Muscle of leg (tissue), 11 donors: ENCODE measurements around the gene HAUS6. TPM values are rescaled to one million over a fixed set of nuclear protein-coding genes. Genes with fewer than 3 reads are reported as not detected.
"Not testable (repeated sequence)": the region's sequence is repeated elsewhere in the genome, so short reads cannot be mapped to it uniquely, and the experiment has no call there.

Experiments used
- DNase-seq: peaks from one replicate; pipeline ENCODE4 v3.0.0; 2013
- H3K27ac ChIP-seq: one replicate; pipeline ENCODE4 v1.5.1; 2013; ENCODE audit warnings: mild to moderate bottlenecking, low read length, control low read depth
- H3K27me3 ChIP-seq: one replicate; pipeline ENCODE4 v1.6.1; 2013; ENCODE audit warnings: low read length; ENCODE audit not compliant: control insufficient read depth, insufficient read depth
- H3K36me3 ChIP-seq: one replicate; pipeline ENCODE4 v1.6.1; 2013; ENCODE audit warnings: low read length; ENCODE audit not compliant: control insufficient read depth, insufficient read depth
- H3K4me1 ChIP-seq: one replicate; pipeline ENCODE4 v1.6.1; 2013; ENCODE audit warnings: low read length; ENCODE audit not compliant: control insufficient read depth, insufficient read depth
- H3K4me3 ChIP-seq: one replicate; pipeline ENCODE4 v1.5.1; 2013; ENCODE audit warnings: low read length, control low read depth
- H3K9me3 ChIP-seq: replicated peaks from 2 replicates; pipeline ENCODE4 v1.6.1; 2013; ENCODE audit warnings: low read depth, low read length; ENCODE audit not compliant: control insufficient read depth
- WGBS: methylation state at CpG from one replicate; pipeline ENCODE4 v1.1.5; 2013; ENCODE audit warnings: missing lambda C conversion rate; ENCODE audit not compliant: insufficient coverage; 5-methylcytosine and 5-hydroxymethylcytosine counted together
- polyA plus RNA-seq, 8 donors: library from polyadenylated mRNA; unstranded; fragments of 120-200 nt; gene quantifications; one replicate each; pipeline versions ENCODE4 v1.2.1 to v1.2.3, GENCODE V29; 2013; ENCODE audit warnings: inconsistent platforms in 1 of 8, low replicate concordance in 1 of 8; ENCODE audit not compliant: insufficient read length in 8 of 8, insufficient read depth in 1 of 8
- total RNA-seq: library from RNA; stranded (reverse); fragments of 120-200 nt; gene quantifications from one replicate; pipeline ENCODE4 v1.2.4, GENCODE V29; 2013

Gene HAUS6
- total and polyA plus RNA-seq, 9 donors, result 7.6 to 12.7 (median 9.7) TPM

DNA sequence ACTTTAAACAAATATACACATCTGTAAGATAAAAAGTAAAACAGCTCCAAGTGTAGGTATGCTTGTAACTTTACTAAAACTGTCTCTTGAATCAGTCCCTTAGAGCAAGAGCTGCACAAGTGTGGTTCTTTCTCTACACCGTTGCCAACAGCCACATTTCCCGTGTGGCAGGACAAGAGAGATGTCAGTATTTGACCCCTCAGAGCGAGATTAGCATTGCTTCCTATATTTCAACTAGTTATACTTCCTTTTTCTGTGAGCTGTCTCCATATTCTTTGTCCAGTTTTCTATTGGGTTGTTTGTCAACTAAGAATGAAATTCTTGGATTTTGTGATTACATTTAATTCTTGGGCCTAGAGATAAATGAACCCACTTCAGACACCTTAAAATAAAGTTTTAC is 16.5 kb upstream of the HAUS6 start:
- no peaks in the 10 kb centered on the region for H3K27me3 ChIP-seq
- H3K36me3 ChIP-seq, result peaks cover 59% of the 10 kb centered on the region
- 57% methylated on average over 1 of the region's 3 CpGs for WGBS
- H3K27ac ChIP-seq, result no peak overlapping the region
- H3K9me3 ChIP-seq, result no peaks in the 10 kb centered on the region
- H3K4me1 ChIP-seq, result no peaks in the 10 kb centered on the region
- no peak overlapping the region for H3K4me3 ChIP-seq
- DNase-seq, result no peak

DNA sequence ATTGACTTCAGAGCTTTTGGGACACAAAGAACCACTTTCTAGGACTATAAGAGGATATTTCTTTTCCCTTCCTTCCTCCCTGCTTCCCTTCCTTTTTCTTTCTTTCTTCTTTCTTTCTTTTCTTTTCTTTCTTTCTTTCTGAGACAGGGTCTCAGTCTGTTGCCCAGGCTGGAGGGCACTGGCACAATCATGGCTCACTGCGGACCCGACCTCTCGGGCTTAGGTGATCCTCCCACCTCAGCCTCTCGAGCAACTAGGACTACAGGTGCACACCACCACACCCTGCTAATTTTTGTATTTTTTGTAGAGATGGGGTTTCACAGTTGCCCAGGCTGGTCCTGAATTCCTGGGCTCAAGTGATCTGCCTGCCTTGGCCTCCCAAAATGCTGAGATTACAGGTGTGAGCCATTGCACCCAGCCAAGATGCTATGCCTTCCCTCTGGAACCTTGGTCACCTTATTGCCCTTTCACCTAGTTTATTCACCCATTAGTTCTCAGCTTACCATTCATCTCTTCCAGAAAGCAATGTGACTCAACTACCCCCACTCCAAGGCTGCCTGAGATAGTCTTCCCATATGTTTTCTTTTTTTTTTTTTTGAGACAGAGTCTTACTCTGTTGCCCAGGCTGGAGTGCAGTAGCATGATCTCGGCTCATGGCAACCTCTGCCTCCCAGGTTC is 14.5 kb upstream of the HAUS6 start:
- H3K27ac ChIP-seq, result no peak overlapping the region
- WGBS, result no CpG with 5 or more reads among the region's 5 CpGs
- H3K36me3 ChIP-seq, result peaks cover 48% of the 10 kb centered on the region
- no peaks in the 10 kb centered on the region for H3K4me1 ChIP-seq
- no peaks in the 10 kb centered on the region for H3K9me3 ChIP-seq
- no peaks in the 10 kb centered on the region for H3K27me3 ChIP-seq
- H3K4me3 ChIP-seq, result no peak overlapping the region
- no peak for DNase-seq

DNA sequence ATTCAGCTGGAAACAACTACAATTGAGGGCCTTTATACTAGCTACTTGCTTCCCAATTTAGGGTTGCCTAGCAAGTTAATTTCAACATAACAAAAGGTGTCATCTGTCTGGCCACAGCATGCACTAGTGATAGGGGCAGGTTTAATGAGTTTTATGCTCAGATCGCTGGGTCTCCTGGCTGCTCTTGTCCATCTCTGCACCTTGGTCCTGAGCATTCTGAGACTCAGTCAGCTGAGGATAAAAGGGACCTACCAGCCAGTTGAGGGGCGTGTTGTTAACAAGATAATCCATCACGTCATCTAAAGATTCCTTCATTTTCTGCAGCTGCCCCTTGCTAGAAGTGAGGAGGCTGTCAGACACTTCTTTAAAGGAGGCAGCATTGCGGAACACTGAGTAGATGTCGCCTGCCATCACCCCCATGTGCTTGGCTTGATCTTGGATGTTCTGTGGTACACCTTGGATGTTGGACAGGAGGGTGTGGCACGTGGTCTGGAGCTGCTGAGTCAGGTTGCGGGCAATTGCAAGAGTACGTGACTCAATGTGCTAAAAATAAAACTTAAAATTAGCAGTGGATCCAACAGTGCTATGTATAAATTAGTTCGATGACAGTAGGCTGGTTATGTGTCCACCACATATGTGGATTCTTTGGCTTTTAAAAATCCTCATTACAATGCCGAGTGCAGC is 13.5 kb upstream of the HAUS6 start:
- WGBS, result 90% methylated on average over 2 of the region's 10 CpGs
- peaks cover 44% of the 10 kb centered on the region for H3K36me3 ChIP-seq
- no peak overlapping the region for H3K4me3 ChIP-seq
- H3K4me1 ChIP-seq, result no peaks in the 10 kb centered on the region
- H3K27me3 ChIP-seq, result no peaks in the 10 kb centered on the region
- DNase-seq, result peak; percentile 13
- H3K27ac ChIP-seq, result no peak overlapping the region
- H3K9me3 ChIP-seq, result no peaks in the 10 kb centered on the region

DNA sequence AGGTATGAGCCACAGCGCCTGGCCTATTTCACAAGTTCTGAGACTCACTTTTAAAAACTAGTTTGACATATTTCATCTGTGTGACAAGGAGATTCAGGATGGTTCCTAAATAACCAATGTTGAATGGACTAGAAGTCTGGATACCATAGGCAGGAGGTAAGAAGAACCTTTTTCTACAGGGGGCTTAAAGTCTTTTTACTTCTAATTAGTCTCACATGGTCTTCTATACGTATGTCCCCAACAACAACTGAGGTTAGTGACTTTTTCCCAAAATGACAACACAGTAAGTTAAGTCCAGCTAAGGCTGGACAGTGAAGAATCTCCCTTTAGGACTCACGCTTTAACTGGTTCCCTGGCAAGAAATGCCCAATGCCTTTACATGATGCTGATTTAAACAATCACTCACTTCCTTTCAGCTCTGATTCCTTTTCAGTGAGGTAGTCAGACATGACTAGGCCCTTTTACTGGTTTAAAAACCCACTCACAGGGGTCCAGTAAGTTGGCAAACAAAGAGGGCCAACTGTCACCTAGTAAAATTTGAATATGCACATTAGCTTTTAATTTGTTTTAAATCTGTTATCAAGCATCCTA is 12.1 kb upstream of the HAUS6 start:
- no peaks in the 10 kb centered on the region for H3K27me3 ChIP-seq
- no peak overlapping the region for H3K27ac ChIP-seq
- H3K9me3 ChIP-seq, result no peaks in the 10 kb centered on the region
- no peak for DNase-seq
- H3K4me1 ChIP-seq, result no peaks in the 10 kb centered on the region
- peaks cover 30% of the 10 kb centered on the region for H3K36me3 ChIP-seq
- H3K4me3 ChIP-seq, result no peak overlapping the region
- WGBS, result 83% methylated on average over 2 of the region's 3 CpGs

DNA sequence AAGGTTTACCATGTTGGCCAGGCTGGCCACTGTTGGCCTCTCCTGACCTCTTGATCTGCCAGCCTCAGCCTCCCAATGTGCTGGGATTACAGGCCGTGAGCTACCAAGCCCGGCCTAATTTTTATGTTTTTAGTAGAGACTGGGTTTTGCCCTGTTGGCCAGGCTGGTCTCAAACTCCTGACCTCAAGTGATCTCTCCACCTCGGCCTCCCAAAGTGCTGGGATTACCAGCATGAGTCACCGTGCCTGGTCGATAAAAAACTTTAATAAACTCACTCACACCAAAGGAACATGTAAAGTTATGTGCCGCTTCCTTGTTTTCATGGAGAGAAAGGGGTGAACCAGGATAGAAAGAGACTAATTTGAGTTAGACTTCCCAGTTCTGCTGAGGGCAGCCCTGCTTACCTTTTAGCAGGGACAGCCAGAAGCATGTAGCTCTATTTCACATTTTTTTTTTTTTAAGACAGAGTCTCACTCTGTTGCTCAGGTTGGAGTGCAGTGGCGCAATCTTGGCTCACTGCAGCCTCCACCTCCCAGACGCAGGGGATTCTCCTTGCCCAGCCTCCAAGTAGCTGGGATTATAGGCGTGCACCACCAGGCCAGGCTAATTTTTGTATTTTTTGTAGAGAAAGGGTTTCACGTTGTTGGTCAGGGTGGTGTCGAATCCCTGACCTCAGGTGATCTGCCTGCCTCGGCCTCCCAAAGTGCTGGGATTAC is 11.4 kb upstream of the HAUS6 start:
- H3K36me3 ChIP-seq, result peaks cover 23% of the 10 kb centered on the region
- H3K27ac ChIP-seq, result no peak overlapping the region
- no peaks in the 10 kb centered on the region for H3K9me3 ChIP-seq
- H3K27me3 ChIP-seq, result no peaks in the 10 kb centered on the region
- DNase-seq, result no peak
- H3K4me3 ChIP-seq, result no peak overlapping the region
- no peaks in the 10 kb centered on the region for H3K4me1 ChIP-seq
- 85% methylated on average over 5 of the region's 12 CpGs for WGBS

DNA sequence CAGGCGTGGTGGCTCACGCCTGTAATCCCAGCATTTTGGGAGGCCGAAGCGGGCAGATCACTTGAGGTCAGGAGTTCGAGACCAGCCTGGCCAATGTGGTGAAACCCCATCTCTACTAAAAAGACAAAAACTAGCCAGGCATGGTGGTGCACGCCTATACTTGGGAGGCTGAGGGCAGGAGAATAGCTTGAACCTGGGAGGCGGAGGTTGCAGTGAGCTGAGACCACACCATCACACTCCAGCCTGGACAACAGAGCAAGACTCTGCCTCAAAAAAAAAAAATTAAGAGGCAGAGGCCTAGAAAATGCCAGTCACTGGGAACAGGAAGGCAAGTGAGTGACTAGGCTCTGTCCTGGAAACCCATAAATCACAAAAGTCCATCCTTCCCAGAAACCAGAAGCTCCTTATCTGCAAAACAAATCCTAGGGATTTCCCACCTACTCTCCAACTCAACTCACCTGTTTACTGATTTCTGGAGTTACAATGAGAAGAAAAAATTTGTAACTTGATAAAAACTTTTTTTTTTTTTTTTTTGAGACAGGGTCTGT is 10.4 kb upstream of the HAUS6 start:
- not testable (repeated sequence) for H3K4me1 ChIP-seq, H3K27ac ChIP-seq, H3K27me3 ChIP-seq, H3K4me3 ChIP-seq, DNase-seq, H3K9me3 ChIP-seq
- no CpG with 5 or more reads among the region's 7 CpGs for WGBS
- peaks cover 21% of the 10 kb centered on the region for H3K36me3 ChIP-seq

DNA sequence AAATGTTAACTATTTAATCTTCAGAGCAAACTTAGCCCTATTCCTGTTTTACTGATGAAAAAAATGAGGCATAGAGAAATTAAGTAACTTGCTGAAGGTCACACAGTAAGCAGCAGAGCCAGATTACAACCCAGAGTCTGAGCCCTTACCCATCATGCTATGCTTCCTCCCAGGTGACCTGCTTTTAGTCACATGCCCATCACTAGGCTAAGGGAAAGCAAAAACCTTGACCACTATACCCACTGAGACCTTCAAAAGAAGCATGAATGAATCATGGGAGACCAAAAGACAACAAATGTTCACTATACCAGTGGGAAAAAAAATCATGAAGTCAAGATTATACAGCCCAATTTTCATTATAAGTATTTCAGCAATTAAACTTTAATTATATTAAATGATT is 5.3 kb upstream of the HAUS6 start:
- no peaks in the 10 kb centered on the region for H3K4me1 ChIP-seq
- H3K27ac ChIP-seq, result no peak overlapping the region
- H3K27me3 ChIP-seq, result no peaks in the 10 kb centered on the region
- DNase-seq, result no peak
- H3K36me3 ChIP-seq, result no peaks in the 10 kb centered on the region
- H3K4me3 ChIP-seq, result no peak overlapping the region
- no peaks in the 10 kb centered on the region for H3K9me3 ChIP-seq

DNA sequence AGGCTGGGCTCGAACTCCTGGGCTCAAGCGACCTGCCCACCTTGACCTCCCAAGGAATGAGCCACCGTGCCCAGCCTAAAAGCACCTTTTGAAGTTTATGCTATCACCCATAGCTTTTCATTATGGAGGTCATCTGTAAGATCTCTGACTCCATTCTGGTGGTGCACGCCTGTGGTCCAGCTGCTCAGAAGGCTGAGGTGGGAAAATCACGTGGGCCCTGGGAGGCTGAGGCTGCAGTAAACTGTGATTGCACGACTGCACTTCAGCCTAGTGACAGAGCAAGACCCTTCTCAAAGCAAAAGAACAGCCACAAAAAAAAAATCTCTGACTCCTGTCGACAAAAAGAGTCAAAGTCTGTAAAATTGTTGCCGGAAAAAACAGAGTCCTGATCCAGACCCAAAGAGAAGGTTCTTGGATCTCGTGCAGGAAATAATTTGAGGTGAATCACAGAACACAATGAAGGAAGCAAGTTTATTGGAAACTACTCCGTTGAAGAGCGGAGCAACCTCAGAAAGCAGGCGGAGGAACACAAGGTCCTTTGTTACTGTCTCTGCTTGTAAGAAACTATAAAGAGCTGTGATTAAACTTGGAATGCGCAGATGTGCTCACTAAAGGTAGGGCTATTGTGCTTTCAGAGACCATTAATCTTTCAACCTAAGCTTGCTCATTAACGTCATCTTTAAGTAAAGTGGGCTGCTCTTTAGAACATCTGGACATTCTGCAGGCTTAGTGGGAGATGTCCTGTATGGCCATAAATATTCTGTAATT is 2.0 kb upstream of the HAUS6 start:
- peak; percentile 10 for DNase-seq
- peaks cover 9% of the 10 kb centered on the region for H3K4me1 ChIP-seq
- no peaks in the 10 kb centered on the region for H3K36me3 ChIP-seq
- H3K27me3 ChIP-seq, result no peaks in the 10 kb centered on the region
- H3K27ac ChIP-seq, result no peak overlapping the region
- no peak overlapping the region for H3K4me3 ChIP-seq
- 42% methylated on average over 4 of the region's 14 CpGs for WGBS
- no peaks in the 10 kb centered on the region for H3K9me3 ChIP-seq

DNA sequence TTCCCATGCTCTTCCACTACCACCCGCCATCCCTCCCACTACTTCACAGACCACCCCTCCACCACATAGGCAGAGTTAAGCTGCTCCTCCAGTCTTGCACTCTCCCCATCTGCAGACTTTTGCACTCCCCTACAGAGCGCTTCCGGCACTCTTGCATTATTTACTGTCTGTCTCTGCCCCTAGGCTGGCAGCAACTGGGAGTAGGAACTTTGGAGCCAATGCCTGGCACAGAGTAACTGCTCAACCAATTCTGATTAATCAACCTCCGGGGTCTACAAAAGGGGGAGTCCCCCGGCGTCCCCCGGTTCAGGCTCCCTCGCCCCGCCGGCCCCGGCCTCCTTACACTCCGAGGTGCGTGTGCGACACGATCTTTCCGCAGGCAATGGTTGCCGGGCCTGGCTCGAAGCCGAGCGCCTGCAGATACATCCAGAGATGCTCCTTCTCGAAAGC is 498 bp downstream of the HAUS6 start:
- peak; percentile 33 for DNase-seq
- Histone ChIP-seq H3K27ac (peak overlapping the region; percentile 74), H3K4me1 (peaks cover 9% of the 10 kb centered on the region), H3K9me3 (no peaks in the 10 kb centered on the region), H3K36me3 (no peaks in the 10 kb centered on the region), H3K4me3 (peak overlapping the region; percentile 82), H3K27me3 (no peaks in the 10 kb centered on the region)
- WGBS, result under 1% methylated on average over 21 of the region's 21 CpGs
